SU-DHL-6 (cell line): Measurements from ENCODE around the gene ACTL10.

Experiments
- CTCF ChIP-seq: fragments of 200-600 bp; sonication (generic); IDR thresholded peaks from one replicate; pipeline ENCODE4 v1.5.1; 2017; ENCODE audit warnings: antibody characterized with exemption, mild to moderate bottlenecking, low read length, moderate library complexity; ENCODE audit not compliant: insufficient read depth, poor library complexity, severe bottlenecking
- EZH2phosphoT487 ChIP-seq: fragments of 200-600 bp; sonication (generic), shearing (Covaris generic); conservative IDR thresholded peaks from 2 replicates; pipeline ENCODE4 v1.6.1; 2018; ENCODE audit warnings: mild to moderate bottlenecking, antibody characterized with exemption, low read length, moderate library complexity, mixed read lengths

GRCh38 chr20:33659341-33660034 lies 7.3 kb upstream of the ACTL10 start:
- no peak for TF ChIP-seq CTCF
- TF ChIP-seq EZH2phosphoT487, result no peak
